ENCODE data around the gene C2orf72. TPM values are rescaled to one million over a fixed set of nuclear protein-coding genes. Genes with fewer than 3 reads are reported as not detected.

C2orf72 gene
- total RNA-seq, 2 donors from 2014 or later: 1.8 to 3.9 TPM

DNA sequence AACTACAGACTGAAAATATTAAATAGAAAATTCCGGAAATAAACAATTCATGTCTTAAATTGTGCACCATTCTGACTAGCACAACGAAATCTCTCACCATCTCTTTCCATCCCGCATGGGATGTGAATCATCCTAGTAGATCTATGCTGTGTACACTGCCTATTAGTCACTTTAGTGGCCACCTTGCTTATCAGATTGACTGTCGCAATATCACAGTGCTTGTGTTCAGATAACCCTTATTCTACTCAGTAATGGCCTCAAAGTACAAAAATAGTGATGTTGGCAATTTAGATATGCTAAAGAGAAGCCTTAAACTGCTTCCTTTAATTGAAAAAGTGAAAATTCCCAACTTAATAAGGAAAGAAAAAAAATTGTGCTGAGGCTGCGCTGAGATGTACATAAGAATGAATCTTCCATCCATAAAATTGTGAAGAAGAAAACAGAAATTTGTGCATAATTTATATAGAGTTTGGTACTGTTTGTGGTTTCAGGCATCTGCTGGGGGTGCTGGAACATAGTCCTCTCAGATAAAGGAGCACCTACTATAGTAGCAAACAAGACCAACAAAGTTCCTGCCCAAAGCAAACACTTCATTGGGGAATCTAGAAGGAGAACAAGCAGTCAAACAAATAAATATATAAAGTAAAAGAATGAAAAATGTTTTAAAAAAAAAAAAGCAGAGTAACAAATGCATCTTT is 31.4 kb downstream of the C2orf72 start:
- 96 to 100% methylated on average over 3 to 5 of the region's 5 CpGs for WGBS, 2 experiments (ENCODE audit: insufficient coverage in 1 of 2, insufficient read length in 1 of 2)
- Histone ChIP-seq H3K27me3 (ENCODE audit: control insufficient read depth, insufficient read depth, low read length, poor library complexity, severe bottlenecking) (no peaks in the 10 kb centered on the region), H3K4me1 (ENCODE audit: control insufficient read depth, insufficient read depth, low read length) (no peaks in the 10 kb centered on the region), H3K9ac (ENCODE audit: extremely low read depth, low read length, poor library complexity, severe bottlenecking) (no peak overlapping the region), H3K9me3 (ENCODE audit: control insufficient read depth, low read length) (no peaks in the 10 kb centered on the region), H3K4me3 (ENCODE audit: low read length) (no peak overlapping the region), H3K27ac (ENCODE audit: low read depth, low read length) (no peak overlapping the region), H3K36me3 (ENCODE audit: control insufficient read depth, insufficient read depth, low read length) (peaks cover 91% of the 10 kb centered on the region)
- Mint-ChIP-seq H3K27ac (no peak overlapping the region), H3K27me3 (ENCODE audit: insufficient read depth) (no peaks in the 10 kb centered on the region), H3K4me3 (no peak overlapping the region), H3K4me1 (no peaks in the 10 kb centered on the region), H3K36me3 (ENCODE audit: low read depth) (peaks cover 64% of the 10 kb centered on the region), H3K9me3 (no peaks in the 10 kb centered on the region)
- TF ChIP-seq, protein P1, sequence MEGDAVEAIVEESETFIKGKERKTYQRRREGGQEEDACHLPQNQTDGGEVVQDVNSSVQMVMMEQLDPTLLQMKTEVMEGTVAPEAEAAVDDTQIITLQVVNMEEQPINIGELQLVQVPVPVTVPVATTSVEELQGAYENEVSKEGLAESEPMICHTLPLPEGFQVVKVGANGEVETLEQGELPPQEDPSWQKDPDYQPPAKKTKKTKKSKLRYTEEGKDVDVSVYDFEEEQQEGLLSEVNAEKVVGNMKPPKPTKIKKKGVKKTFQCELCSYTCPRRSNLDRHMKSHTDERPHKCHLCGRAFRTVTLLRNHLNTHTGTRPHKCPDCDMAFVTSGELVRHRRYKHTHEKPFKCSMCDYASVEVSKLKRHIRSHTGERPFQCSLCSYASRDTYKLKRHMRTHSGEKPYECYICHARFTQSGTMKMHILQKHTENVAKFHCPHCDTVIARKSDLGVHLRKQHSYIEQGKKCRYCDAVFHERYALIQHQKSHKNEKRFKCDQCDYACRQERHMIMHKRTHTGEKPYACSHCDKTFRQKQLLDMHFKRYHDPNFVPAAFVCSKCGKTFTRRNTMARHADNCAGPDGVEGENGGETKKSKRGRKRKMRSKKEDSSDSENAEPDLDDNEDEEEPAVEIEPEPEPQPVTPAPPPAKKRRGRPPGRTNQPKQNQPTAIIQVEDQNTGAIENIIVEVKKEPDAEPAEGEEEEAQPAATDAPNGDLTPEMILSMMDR (conservative IDR thresholded peaks at IDR 0.05): no peak
- no peak for DNase-seq

DNA sequence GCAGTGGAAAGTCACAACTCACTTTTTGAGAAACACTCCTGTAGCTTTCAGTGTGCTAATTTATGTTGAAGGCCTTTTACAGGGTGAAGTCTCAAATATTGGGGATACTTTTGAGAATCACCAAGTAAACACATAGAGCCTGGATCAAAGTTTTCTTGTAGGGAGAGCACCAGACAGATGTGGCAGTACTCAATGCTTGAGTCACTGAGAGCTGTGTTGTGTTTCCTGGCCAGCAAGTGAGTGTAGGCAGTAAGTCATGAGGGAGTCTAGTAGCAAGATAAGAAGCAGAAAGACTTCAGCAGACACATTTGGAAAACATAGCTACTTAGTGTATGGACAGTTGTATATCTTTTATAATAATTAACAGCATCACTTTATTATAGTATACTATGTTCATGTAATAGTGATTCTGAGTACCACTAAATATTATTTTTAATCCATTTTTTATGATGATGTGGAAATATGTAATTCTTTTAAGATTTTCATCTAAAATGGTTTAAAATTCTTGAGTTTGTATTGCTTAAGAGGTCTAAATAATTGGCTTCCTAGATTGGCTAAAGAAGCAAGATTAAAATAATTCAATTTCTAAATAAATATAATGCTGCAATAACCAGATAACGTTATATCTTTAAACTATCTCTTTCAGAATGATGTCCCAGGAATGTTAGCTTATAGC is 32.2 kb downstream of the C2orf72 start:
- peaks cover 88% of the 10 kb centered on the region for H3K36me3 ChIP-seq (ENCODE audit: control insufficient read depth, insufficient read depth, low read length)
- 100% methylated on average over 1 of the region's 1 CpG; no CpG with 5 or more reads in 1 of the 2 experiments for WGBS, 2 experiments (ENCODE audit: insufficient coverage in 1 of 2, insufficient read length in 1 of 2)

DNA sequence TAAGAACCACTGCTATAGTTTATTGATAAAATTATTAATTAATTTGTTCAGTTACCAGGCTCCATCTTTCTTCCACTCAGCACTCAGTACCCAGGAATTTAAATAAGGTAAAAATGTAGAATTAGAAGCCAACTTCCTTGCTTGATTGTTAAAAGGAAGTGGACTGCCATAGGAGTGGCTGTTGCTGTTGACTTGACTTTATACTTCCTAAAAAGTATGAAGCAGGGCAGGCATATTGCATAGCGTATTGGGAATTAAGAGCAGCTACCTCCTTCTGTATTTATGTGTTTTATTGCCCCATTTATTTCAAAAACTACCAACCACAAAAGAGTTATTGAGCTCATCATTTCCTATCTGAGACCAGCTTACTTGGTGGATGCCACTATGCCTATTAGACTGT is 47.2 kb downstream of the C2orf72 start:
- Histone ChIP-seq H3K9ac (ENCODE audit: extremely low read depth, low read length, poor library complexity, severe bottlenecking) (no peak overlapping the region), H3K36me3 (ENCODE audit: control insufficient read depth, insufficient read depth, low read length) (peaks cover 90% of the 10 kb centered on the region), H3K4me3 (ENCODE audit: low read length) (no peak overlapping the region), H3K4me1 (ENCODE audit: control insufficient read depth, insufficient read depth, low read length) (no peaks in the 10 kb centered on the region), H3K9me3 (ENCODE audit: control insufficient read depth, low read length) (no peaks in the 10 kb centered on the region), H3K27me3 (ENCODE audit: control insufficient read depth, insufficient read depth, low read length, poor library complexity, severe bottlenecking) (no peaks in the 10 kb centered on the region), H3K27ac (ENCODE audit: low read depth, low read length) (no peak overlapping the region)
- Mint-ChIP-seq H3K4me1 (no peaks in the 10 kb centered on the region), H3K27me3 (ENCODE audit: insufficient read depth) (no peaks in the 10 kb centered on the region), H3K4me3 (no peak overlapping the region), H3K9me3 (no peaks in the 10 kb centered on the region), H3K27ac (no peak overlapping the region), H3K36me3 (ENCODE audit: low read depth) (peaks cover 81% of the 10 kb centered on the region)
- no peak for DNase-seq
- TF ChIP-seq, protein P1 (conservative IDR thresholded peaks at IDR 0.05): no peak
- 100% methylated on average over 1 of the region's 1 CpG for WGBS, 2 experiments (ENCODE audit: insufficient coverage in 1 of 2, insufficient read length in 1 of 2)

More for the DNA sequence above, 32.2 kb downstream of the C2orf72 start:
- Histone ChIP-seq H3K9ac (ENCODE audit: extremely low read depth, low read length, poor library complexity, severe bottlenecking) (no peak overlapping the region), H3K4me1 (ENCODE audit: control insufficient read depth, insufficient read depth, low read length) (no peaks in the 10 kb centered on the region), H3K4me3 (ENCODE audit: low read length) (no peak overlapping the region), H3K27me3 (ENCODE audit: control insufficient read depth, insufficient read depth, low read length, poor library complexity, severe bottlenecking) (no peaks in the 10 kb centered on the region), H3K27ac (ENCODE audit: low read depth, low read length) (no peak overlapping the region), H3K9me3 (ENCODE audit: control insufficient read depth, low read length) (no peaks in the 10 kb centered on the region)
- Mint-ChIP-seq H3K27ac (no peak overlapping the region), H3K4me3 (no peak overlapping the region), H3K4me1 (no peaks in the 10 kb centered on the region), H3K27me3 (ENCODE audit: insufficient read depth) (no peaks in the 10 kb centered on the region), H3K9me3 (no peaks in the 10 kb centered on the region), H3K36me3 (ENCODE audit: low read depth) (peaks cover 60% of the 10 kb centered on the region)
- no peak for DNase-seq
- TF ChIP-seq, protein P1 (conservative IDR thresholded peaks at IDR 0.05): no peak

Data from endodermal cell (in vitro differentiated cells).